Calu3 (cell line): ENCODE measurements around the gene CFAP73. TPM values are rescaled to one million over a fixed set of nuclear protein-coding genes. Genes with fewer than 3 reads are reported as not detected.
A peak's percentile ranks its signal among the peaks of the same experiment; 100 is the strongest.

ENCODE experiments used
- BruUV-seq: library from RNA; stranded (reverse); fragments of 400-500 nt; replicated peaks from 2 replicates; lab custom pipeline; 2021; lab: Mats Ljungman, UMichigan
- CTCF ChIA-PET: fragments of 300-600 bp; sonication (Branson Sonifier 250); formaldehyde crosslinking; loops from one replicate; lab custom pipeline; 2022; ENCODE audit warnings: antibody characterized with exemption; lab: Charles Lee
- DNase-seq: peaks from one replicate; pipeline ENCODE4 v3.0.0; 2022
- H3K27ac Mint-ChIP-seq: one replicate; pipeline ENCODE4 v1.8.0; 2022; ENCODE audit warnings: mixed read lengths; ENCODE audit not compliant: unreplicated experiment
- H3K27me3 Mint-ChIP-seq: one replicate; pipeline ENCODE4 v1.8.0; 2022; ENCODE audit warnings: mixed read lengths; ENCODE audit not compliant: unreplicated experiment
- H3K36me3 Mint-ChIP-seq: one replicate; pipeline ENCODE4 v1.8.0; 2022; ENCODE audit warnings: mild to moderate bottlenecking, moderate library complexity, mixed read lengths; ENCODE audit not compliant: insufficient read depth, unreplicated experiment
- H3K4me1 Mint-ChIP-seq: one replicate; pipeline ENCODE4 v1.8.0; 2022; ENCODE audit warnings: mild to moderate bottlenecking, low read depth, mixed read lengths; ENCODE audit not compliant: unreplicated experiment
- H3K4me3 Mint-ChIP-seq: one replicate; pipeline ENCODE4 v1.8.0; 2022; ENCODE audit warnings: mild to moderate bottlenecking, low read depth, moderate library complexity, mixed read lengths; ENCODE audit not compliant: unreplicated experiment
- H3K9me3 Mint-ChIP-seq: one replicate; pipeline ENCODE4 v1.8.0; 2022; ENCODE audit warnings: low read depth, mixed read lengths; ENCODE audit not compliant: unreplicated experiment
- CTCF ChIP-seq: fragments of 200-600 bp; IDR thresholded peaks from one replicate; pipeline ENCODE4 v1.8.0; 2022; ENCODE audit warnings: antibody characterized with exemption; ENCODE audit not compliant: unreplicated experiment
- intact Hi-C: fragments of 100-400 bp; cut with micrococcal nuclease; formaldehyde crosslinking; loops from one replicate; pipeline ENCODE4 v1.10.0; 2022; ENCODE audit not compliant: unreplicated experiment
- total RNA-seq: library from RNA; stranded (reverse); gene quantifications from 2 replicates; pipeline ENCODE4 v1.2.3, GENCODE V29; 2022

Gene CFAP73
- total RNA-seq, 1 experiment from 2014 or later: 3.2 TPM

- Mint-ChIP-seq H3K27ac (peak within 1 kb of the TSS; percentile 95), H3K4me3 (peak within 1 kb of the TSS; percentile 99), H3K27me3 (no peaks in the 10 kb centered on the region), H3K9me3 (no peaks in the 10 kb centered on the region), H3K4me1 (peaks cover 19% of the 10 kb centered on the region), H3K36me3 (peaks cover 68% of the 10 kb centered on the region)
- BruUV-seq: no TSS peak
- no peak for TF ChIP-seq CTCF
- peak; percentile 89 for DNase-seq
- intact Hi-C loops: no loop called here
- CTCF ChIA-PET: interaction anchor here (0.5 to 1.1 kb wide), 5 partner anchors 12 to 227 kb away, joined by 3 to 7 read pairs (median 4); partner anchors contain the start of genes OAS2 and TPCN1
Observed at GRCh38 chr12:113185180-113186032, 35.9 kb downstream of the CFAP73 start, which contains the start of the genes DDX54 and RITA1. DDX54 (minus strand) TSS chr12:113185478; CDS start chr12:113185451, 27 bp downstream. RITA1 (plus strand) TSS chr12:113185721; CDS start chr12:113186747, 1,026 bp downstream.

GRCh38 chr12:113186033-113186365, 36.5 kb downstream of the CFAP73 start:
- CTCF ChIA-PET: interaction anchor here (1.1 kb wide), 1 partner anchor 35 kb away, joined by 4 read pairs; the partner anchor contains the start of gene TPCN1
- DNase-seq: no peak
- peaks cover 72% of the 10 kb centered on the region for H3K36me3 Mint-ChIP-seq
- H3K27ac Mint-ChIP-seq: peak overlapping the region; percentile 78
- peaks cover 19% of the 10 kb centered on the region for H3K4me1 Mint-ChIP-seq
- no TSS peak for BruUV-seq
- H3K27me3 Mint-ChIP-seq: no peaks in the 10 kb centered on the region
- H3K9me3 Mint-ChIP-seq: no peaks in the 10 kb centered on the region
- peak overlapping the region; percentile 99 for H3K4me3 Mint-ChIP-seq
- no peak for TF ChIP-seq CTCF
- intact Hi-C loops: no loop called here

GRCh38 chr12:113186666-113187325, 37.3 kb downstream of the CFAP73 start:
- peak overlapping the region; percentile 78 for H3K27ac Mint-ChIP-seq
- H3K9me3 Mint-ChIP-seq: no peaks in the 10 kb centered on the region
- H3K4me1 Mint-ChIP-seq: peaks cover 19% of the 10 kb centered on the region
- no TSS peak for BruUV-seq
- intact Hi-C loops: no loop called here
- H3K4me3 Mint-ChIP-seq: peak overlapping the region; percentile 99
- peaks cover 74% of the 10 kb centered on the region for H3K36me3 Mint-ChIP-seq
- CTCF ChIA-PET: interaction anchor here (0.6 to 1.1 kb wide), 2 partner anchors 10 to 34 kb away, joined by 4 read pairs; partner anchors contain the start of gene TPCN1
- no peak for DNase-seq
- H3K27me3 Mint-ChIP-seq: no peaks in the 10 kb centered on the region
- no peak for TF ChIP-seq CTCF

GRCh38 chr12:113189361-113189760, 39.8 kb downstream of the CFAP73 start:
- BruUV-seq: no TSS peak
- TF ChIP-seq CTCF: no peak
- intact Hi-C loops: no loop called here
- Mint-ChIP-seq H3K9me3 (no peaks in the 10 kb centered on the region), H3K4me3 (no peak overlapping the region), H3K27me3 (no peaks in the 10 kb centered on the region), H3K36me3 (peaks cover 73% of the 10 kb centered on the region), H3K27ac (no peak overlapping the region), H3K4me1 (peaks cover 23% of the 10 kb centered on the region)
- CTCF ChIA-PET: no interaction called here
- no peak for DNase-seq
